ENCODE results near the gene PDXDC1.
"Not testable (repeated sequence)": the region's sequence is repeated elsewhere in the genome, so short reads cannot be mapped to it uniquely, and the experiment has no call there.

PDXDC1 gene

DNA sequence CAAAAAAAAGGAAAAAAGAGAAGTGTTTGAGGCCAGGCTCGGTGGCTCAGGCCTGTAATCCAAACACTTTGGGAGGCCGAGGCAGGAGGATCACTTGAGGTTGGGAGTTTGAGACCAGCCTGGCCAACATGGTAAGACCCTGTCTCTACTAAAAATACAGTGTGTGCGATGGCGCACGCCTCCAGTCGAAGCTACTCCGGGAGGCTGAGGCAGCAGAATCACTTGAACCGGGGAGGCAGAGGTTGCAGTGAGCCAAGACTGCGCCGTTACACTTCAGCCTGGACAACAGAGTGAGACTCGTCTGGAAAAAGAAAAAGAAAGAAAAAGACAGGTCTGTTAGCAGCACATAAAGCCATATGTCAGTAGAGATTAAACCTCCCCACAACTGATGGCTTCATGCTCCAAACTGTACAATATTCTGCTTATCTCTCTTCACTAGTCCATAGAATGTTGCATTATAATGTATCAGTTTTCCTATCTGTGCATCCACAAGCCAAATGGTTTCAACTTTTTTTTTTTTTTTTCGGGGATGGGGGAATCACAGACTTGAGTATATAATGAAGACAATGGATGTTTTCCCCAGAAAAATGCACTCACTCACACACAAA, 3.1 kb upstream of the PDXDC1 start:
- not testable (repeated sequence) for DNase-seq (ENCODE audit: low read depth in 2 of 2)

DNA sequence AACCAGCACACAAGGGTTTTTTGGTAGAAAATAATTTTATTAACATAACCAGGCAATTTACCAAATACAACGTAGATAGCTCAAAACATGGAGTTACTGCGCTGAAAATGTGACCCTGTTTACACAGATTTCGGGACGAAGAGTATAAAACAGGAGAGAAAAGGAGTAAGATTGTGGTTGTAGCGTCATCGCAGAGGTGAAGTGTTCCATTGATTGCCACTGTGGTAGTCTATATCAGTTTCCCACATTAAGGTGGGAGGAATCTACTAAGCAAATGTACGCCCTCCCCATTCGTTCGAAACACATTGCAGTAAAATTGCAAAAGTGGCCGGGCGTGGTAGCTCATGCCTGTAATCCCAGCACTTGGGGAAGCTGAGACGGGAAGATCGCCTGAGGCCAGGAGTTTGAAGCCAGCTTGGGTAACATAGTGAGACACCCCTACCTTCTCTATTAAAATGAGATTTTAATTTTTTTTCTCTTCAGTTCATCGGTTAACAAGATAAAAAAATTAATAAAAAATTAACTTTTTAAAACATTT, 972 bp upstream of the PDXDC1 start:
- not testable (repeated sequence) for DNase-seq (ENCODE audit: low read depth in 2 of 2)

DNA sequence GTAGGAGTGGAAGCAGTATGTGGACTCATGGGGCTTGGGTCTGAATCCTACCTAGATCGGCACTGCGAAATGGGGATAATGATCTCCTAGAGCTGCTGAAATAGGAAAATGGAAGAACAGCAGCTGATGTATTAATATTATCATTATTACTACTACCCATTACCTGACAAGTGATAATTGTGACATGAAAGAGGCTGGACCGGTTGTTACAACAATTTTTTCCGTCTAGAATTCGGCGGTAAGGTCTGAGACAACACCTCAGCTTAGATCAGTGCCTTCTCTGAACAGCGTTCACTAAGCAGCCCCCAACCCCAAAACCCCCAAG, 533 bp upstream of the PDXDC1 start:
- not testable (repeated sequence) for DNase-seq (ENCODE audit: low read depth in 2 of 2)

- DNase-seq (ENCODE audit: low read depth in 2 of 2): peak; percentile 15 to 41
Observed at GRCh38 chr16:14975418-14976194, 780 bp downstream of the PDXDC1 start.

- not testable (repeated sequence) for DNase-seq (ENCODE audit: low read depth in 2 of 2)
Observed at GRCh38 chr16:14976971-14977736, 2.3 kb downstream of the PDXDC1 start.

GRCh38 chr16:14978281-14978680, 3.5 kb downstream of the PDXDC1 start:
- DNase-seq (ENCODE audit: low read depth in 2 of 2): not testable (repeated sequence)

DNA sequence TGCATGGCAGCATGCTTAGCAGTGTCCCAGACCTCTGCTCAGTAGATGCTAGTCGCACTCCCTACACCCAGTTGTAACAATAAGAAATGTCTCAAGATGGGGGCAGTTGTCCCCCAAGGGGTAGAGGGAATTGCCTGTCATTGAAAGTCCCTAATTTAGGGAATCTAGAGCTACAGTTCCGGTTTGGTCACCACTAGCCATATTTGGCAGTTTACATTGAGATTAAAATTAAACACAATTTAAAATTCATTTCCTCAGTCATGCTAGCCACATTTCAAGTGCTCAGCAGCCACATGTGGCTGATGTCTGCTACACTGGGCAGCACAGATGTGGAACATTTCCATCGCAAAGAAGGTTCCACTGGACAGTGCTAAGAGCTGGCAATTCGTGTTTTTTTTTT, 4.1 kb downstream of the PDXDC1 start:
- DNase-seq (ENCODE audit: low read depth in 2 of 2): not testable (repeated sequence)

DNA sequence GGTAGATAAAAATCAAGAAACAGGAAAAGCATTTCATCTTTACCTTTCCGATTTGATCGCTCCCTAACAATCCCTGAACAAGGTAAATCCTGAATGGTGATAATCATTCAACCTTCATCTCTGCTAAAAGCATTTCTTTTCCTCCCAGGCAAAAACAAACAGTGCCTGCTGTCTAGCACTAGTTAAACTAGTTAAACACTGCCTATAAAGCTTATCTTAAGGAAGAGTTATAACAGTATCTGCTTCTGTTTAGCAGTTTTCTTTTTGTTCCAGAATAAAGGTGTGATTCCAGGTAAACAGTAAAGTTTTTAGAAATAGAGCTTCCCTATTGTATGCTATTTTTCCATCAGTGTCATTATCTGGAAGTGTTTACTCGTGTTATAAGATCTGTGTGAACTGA, 6.4 kb downstream of the PDXDC1 start:
- not testable (repeated sequence) for DNase-seq (ENCODE audit: low read depth in 2 of 2)

DNA sequence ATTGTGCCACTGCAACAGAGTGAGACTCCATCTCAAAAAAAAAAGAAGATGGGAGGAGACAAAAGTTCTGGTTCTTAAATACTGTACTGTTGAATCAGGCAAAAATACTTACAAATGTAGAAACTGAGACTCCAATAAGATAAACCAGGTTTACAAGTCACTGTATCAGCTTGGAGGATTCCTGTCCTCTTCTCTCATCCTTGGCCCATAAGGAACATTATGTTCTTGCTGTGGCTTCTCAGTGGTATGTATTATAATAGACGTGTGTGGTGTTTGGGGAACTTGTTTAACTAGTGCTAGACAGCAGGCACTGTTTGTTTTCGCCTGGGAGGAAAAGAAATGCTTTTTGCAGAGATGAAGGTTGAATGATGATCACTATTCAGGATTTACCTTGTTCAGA, 7.7 kb downstream of the PDXDC1 start:
- not testable (repeated sequence) for DNase-seq (ENCODE audit: low read depth in 2 of 2)

DNA sequence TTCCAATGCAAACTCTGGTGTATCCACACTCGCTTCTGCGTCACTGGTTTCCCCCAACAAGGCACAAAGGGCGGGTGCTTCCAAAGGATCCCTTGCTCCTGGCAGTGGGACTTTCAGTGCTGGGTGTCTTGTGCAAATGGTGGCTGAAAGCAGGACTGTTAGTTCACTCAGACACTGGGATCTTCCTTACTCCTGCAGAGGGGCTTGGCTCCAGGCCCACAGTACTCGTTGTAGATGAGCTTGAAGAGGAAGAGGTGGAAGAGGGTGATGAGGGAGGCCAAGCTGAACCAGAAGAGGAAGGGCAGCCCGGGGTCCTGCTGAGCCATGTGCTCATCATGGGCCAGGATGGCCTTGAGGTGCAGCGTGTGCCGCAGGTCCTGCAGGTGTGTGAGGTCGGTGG, 13.3 kb downstream of the PDXDC1 start:
- DNase-seq (ENCODE audit: low read depth in 2 of 2): not testable (repeated sequence)

- not testable (repeated sequence) for DNase-seq (ENCODE audit: low read depth in 2 of 2)
Observed at GRCh38 chr16:14988661-14989191, 13.9 kb downstream of the PDXDC1 start.

GRCh38 chr16:14989291-14990281, 14.8 kb downstream of the PDXDC1 start:
- not testable (repeated sequence) for DNase-seq (ENCODE audit: low read depth in 2 of 2)

- not testable (repeated sequence) for DNase-seq (ENCODE audit: low read depth in 2 of 2)
Observed at GRCh38 chr16:14993277-14994151, 18.7 kb downstream of the PDXDC1 start.

GRCh38 chr16:14996702-14997101, 21.9 kb downstream of the PDXDC1 start:
- DNase-seq (ENCODE audit: low read depth in 2 of 2): not testable (repeated sequence)

- not testable (repeated sequence) for DNase-seq (ENCODE audit: low read depth in 2 of 2)
Observed at GRCh38 chr16:14998300-14998699, 23.5 kb downstream of the PDXDC1 start.

DNA sequence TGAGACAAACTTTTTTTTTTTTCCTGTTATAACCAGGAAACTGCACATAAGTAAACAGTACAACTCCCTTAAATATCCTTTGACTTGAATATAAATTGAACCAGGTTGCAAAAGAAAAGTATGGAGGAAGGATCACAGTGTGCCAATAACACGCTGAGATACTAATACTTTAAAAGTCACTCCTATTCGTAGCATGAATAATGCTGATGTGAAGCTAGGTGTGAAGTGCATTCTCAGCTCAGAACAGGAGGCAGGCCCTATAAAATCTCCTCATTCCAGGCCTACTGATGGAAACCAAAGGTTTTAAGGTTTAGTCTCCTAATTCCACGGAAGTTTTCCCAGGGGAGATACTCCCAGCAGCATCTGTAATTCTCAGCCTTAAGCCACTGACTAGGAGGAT, 25.0 kb downstream of the PDXDC1 start:
- not testable (repeated sequence) for DNase-seq (ENCODE audit: low read depth in 2 of 2)

GRCh38 chr16:15002448-15002847, 27.6 kb downstream of the PDXDC1 start:
- not testable (repeated sequence) for DNase-seq (ENCODE audit: low read depth in 2 of 2)

DNA sequence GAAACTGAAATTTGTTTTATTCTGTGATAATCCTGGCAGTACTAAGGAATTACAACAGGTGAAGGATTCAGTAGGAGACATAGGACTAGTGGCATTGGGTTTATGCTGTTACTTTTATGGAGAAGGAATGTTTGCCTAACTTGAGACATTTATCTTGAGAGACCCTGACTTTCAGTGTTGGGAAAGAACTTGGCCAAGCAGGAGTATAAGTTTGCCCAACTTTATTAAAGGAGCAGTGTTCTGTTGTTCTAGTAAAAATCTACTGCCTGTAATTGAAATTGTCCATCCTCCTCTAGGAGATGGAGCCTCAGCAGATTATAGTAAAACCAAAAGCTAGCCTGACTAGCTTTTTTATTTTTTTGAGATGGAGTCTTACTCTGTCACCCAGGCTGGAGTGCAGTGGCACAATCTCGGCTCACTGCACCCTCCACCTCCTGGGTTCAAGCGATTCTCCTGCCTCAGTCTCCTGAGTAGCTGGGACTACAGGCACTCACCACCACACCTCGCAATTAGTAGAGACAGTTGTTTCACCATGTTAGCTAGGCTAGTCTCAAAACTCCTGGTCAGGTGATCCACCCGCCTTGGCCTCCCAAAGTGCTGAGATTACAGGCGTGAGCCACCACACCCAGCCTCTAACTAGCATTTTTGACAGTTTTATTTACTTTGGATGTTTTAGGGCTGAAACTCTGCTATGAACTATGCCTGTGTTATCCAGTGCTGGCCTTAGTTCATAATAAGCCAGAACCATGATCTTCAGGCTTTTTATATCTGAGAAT, 30.7 kb downstream of the PDXDC1 start:
- not testable (repeated sequence) for DNase-seq (ENCODE audit: low read depth in 2 of 2)

- not testable (repeated sequence) for DNase-seq (ENCODE audit: low read depth in 2 of 2)
Observed at GRCh38 chr16:15008647-15009046, 33.8 kb downstream of the PDXDC1 start.

All from stimulated activated CD8-positive, alpha-beta memory T cell treated with anti-CD3 and anti-CD28 coated beads, Interleukin-15, amount 100 ng/mL, for 48 hours (primary cell).